ENCODE results near the gene CADPS2.

DNA sequence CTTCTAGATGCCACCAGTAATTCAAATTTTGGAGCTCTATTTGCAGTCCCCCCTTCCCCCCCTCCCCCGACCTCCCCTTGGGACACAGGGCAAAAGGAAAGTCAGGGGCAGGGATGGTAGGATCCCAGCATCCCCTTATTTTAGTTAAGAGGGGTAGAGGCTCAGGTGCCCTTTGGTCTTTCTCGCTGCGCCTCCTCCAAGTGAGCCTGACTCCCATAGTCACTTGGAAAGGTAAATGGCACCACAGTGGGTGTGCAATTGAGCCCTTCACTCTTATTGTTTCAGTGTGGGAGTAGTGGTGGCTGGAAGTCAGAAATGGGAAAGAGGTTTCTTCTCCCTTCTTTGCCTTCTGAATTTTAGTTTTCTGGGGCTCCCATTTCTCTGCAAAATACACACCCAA is 573.5 kb downstream of the CADPS2 start:
- TF ChIP-seq EZH2 (IDR thresholded peaks at IDR 0.05; ENCODE audit: borderline replicate concordance, low read depth, low read length, severe bottlenecking), result no peak
- TF ChIP-seq, protein P1, sequence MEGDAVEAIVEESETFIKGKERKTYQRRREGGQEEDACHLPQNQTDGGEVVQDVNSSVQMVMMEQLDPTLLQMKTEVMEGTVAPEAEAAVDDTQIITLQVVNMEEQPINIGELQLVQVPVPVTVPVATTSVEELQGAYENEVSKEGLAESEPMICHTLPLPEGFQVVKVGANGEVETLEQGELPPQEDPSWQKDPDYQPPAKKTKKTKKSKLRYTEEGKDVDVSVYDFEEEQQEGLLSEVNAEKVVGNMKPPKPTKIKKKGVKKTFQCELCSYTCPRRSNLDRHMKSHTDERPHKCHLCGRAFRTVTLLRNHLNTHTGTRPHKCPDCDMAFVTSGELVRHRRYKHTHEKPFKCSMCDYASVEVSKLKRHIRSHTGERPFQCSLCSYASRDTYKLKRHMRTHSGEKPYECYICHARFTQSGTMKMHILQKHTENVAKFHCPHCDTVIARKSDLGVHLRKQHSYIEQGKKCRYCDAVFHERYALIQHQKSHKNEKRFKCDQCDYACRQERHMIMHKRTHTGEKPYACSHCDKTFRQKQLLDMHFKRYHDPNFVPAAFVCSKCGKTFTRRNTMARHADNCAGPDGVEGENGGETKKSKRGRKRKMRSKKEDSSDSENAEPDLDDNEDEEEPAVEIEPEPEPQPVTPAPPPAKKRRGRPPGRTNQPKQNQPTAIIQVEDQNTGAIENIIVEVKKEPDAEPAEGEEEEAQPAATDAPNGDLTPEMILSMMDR (IDR thresholded peaks at IDR 0.05; ENCODE audit: borderline replicate concordance, extremely low read depth, low read length, poor library complexity, severe bottlenecking), result no peak
